NCI-H128 (cell line): ENCODE data around the gene UTP20.
A peak's percentile ranks its signal among the peaks of the same experiment; 100 is the strongest.
"Not testable (repeated sequence)": the region's sequence is repeated elsewhere in the genome, so short reads cannot be mapped to it uniquely, and the experiment has no call there.

Experiments used
- DNase-seq: peaks from one replicate; lab custom pipeline; 2025; ENCODE audit not compliant: unreplicated experiment; lab: John Stamatoyannopoulos, UW

UTP20 gene

DNA sequence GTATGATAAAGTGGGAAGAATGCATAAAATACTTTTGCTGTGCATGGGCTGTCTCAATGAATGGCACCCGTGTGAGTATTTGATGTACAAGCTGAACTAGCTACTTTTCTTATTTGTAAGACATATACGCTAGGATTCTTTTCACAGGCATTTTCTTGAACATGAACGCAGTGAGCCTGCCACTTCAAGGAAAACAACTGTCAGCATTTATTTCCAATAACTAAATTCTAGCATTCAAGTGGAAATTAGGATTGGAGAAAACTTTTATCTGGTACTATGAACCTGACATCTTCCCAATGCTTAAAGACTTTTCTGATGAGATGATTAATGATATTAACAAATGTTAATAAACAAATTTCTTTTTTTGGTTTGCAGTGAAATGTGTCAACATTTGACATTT lies 45.7 kb downstream of the UTP20 start:
- no peak for DNase-seq

- no peak for DNase-seq
Measured at GRCh38 chr12:101327051-101327450, 47.1 kb downstream of the UTP20 start.

DNA sequence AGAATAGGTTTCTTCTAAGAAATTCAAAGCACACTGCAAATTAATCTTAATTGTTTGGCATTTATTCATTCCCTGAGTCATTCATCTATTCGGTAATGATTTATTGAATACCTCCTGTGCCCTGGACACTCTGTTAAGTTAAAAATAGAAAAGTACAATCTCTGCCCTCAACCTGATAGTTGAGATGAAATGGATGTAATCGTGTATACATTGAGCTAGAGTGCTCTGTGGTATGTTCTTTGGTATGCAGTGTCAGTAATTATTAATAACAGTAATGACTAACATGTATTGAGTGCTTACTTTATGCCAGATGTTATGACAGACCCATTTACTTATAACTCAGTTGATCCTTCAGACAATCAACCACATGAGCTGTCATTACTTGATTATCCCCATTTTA lies 47.6 kb downstream of the UTP20 start:
- no peak for DNase-seq

- DNase-seq: no peak
Measured at GRCh38 chr12:101328917-101329316, 49.0 kb downstream of the UTP20 start.

DNA sequence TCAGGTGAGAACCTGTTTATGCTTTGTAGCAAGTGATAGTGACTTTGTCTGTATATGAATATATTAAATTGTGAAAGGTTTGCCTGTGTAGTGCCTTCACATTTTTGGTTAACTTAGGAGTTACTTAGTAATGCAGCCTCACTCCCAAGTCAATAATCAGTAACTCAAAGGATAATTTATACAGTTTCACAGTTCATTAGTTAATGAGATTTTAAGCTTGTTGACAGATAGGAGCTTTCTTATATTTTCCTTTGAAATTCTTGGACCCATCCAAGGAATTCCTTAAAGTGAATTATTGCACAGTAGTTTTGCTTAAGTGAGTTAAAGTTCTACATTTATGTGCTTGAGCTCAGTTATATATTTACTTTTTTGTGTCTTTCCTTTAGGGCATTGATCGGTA lies 50.7 kb downstream of the UTP20 start:
- DNase-seq: no peak

DNA sequence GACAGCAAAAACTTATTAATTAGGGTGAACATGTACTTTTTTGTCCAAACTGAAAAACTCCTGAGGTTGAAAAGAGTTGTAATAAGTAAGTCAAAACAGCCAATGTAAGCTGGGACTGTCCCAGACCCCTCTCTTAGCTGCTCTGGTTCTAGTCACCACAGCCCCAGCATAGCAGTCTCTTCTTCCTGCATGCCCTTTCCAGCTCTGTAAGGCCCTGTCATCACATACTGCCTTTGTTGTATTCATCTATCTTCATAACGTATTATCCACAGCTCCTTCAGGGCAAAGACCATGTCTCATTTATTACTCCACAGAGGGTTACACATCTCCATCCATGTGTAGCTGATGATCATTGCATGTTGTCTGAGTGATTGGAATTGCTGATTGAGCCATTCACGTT lies 56.5 kb downstream of the UTP20 start:
- DNase-seq: no peak

DNA sequence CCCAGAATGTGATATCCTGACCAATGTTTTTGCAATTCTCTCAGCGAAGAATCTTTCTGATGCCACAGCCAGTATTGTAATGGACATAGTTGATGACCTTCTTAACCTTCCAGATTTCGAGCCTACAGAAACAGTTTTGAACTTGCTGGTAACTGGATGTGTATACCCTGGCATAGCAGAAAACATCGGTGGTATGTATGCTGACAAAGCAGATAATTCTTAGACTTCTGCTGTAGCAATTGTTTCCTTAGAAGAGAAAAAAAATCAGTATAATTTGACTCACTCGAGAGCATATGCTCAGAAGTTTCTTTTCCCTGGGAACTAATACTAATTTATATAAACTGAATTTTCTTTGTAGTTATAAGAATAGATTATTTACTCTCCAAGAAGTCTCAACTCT lies 58.2 kb downstream of the UTP20 start:
- no peak for DNase-seq

DNA sequence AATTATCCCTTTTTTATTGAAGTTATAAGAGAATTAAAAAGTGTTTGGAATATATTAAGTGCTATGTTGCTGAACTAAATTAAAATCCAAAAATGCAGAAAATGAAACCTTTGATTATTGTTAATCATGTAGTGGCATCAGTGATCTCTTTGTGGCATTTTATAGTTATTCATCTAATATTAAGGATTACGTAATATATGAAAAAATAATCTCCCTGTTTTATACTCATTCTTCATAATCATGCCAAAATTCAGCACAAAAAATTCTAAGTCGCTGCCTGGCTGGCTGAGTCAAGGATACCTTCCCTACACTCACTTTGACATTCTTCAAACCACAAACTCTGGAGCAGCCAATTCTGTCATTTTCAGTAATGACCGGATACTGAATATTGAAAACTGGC lies 64.0 kb downstream of the UTP20 start:
- no peak for DNase-seq

DNA sequence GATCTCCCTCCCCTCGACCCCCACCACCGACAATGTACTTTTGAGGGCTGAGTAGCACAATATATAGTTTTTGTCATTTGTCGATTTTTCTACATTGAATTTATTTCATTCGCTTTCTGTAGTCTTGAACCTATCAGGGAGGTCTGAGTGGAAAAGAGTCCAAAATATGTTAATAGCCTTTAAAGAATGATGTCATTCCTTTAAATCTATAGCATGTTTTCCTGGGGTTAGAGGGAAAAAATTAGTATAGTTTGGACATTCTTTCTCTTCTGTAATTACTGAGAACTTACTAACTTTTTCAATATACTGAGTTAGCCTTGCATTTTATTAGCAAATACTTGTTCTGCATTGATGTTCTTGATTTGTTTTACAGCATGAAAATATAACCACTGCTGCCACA lies 71.8 kb downstream of the UTP20 start:
- DNase-seq: no peak

- no peak for DNase-seq
Measured at GRCh38 chr12:101356794-101357193, 76.9 kb downstream of the UTP20 start.

DNA sequence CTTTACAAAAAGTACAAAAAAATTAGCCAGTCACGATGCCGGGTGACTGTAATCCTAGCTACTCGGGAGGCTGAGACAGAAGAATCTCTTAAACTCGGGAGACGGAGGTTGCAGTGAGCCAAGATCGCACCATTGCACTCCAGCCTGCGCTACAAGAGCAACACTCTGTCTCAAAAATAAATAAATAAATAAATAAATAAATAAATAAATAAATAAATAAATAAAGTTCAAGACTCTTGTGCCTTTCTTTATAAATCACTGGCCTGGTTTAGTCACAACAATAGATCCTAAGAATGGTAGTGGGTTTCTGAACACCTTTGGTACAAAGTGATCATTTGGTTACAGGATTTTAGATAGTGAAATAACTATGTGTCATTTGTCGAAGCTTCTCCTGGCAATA lies 81.5 kb downstream of the UTP20 start:
- no peak for DNase-seq

GRCh38 chr12:101368016-101368415 lies 88.1 kb downstream of the UTP20 start:
- no peak for DNase-seq

DNA sequence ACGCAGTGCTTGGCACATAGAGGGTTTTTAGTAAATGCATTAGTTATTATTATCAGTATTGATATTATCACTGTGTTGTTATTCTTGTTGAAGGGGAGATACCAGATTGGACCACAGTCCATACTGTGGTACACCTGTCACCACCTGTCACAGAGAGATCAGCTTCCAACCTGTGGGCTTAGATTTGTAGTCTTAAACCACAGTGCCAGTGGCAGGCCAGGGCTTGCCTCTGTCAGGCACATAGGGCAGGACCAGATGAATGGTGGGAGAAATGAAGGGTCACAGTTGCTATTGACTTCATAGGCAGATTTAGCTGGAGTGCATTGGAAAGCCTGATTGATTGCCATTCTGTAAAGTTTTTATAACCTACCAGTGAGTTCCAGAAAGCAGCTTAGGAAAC lies 92.5 kb downstream of the UTP20 start:
- no peak for DNase-seq

GRCh38 chr12:101375573-101375972 lies 95.7 kb downstream of the UTP20 start:
- DNase-seq: no peak

- DNase-seq: no peak
Measured at GRCh38 chr12:101379149-101379548, 99.2 kb downstream of the UTP20 start.

- not testable (repeated sequence) for DNase-seq
Measured at GRCh38 chr12:101391181-101391580, 111.3 kb downstream of the UTP20 start.

DNA sequence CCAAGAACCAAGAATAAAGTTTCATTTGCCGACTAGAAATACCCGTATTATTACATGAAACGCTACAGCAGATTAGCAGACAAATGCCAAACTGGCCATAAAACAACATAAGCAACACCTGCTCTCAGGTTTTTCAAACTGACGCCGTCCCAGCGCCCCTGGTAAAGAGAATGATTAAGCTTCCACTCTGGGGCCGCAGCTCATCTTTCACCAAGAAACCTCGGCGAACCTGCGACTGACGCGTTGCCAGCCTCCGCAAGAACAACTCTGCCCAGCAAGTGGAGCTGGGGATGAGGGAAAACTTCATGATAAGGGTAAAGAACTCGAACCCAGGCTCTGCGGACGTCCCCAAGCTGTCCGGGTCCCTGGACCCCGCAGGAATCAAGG lies 127.1 kb downstream of the UTP20 start:
- no peak for DNase-seq

GRCh38 chr12:101407436-101408345 lies 127.8 kb downstream of the UTP20 start, which contains the start of gene ARL1:
ARL1 (minus strand) TSS chr12:101407772; CDS start chr12:101407645, 127 bp downstream.
- DNase-seq: peak; percentile 72

DNA sequence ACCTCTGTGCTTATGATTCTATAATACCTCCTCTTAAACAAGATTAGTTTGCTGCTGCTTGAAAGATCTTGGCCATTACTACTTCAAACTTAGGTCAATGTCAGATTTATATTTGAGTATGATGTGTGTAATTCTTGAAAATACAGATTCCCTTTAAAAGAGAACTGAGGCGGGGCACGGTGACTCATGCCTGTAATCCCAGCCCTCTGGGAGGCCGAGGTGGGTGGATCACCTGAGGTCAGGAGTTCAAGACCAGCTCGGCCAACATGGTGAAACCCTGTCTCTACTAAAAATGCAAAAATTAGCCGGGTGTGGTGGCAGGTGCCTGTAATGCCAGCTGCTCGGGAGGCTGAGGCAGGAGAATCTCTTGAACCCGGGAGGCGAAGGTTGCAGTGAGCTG lies 130.3 kb downstream of the UTP20 start:
- DNase-seq: not testable (repeated sequence)

GRCh38 chr12:101414533-101415119 lies 134.7 kb downstream of the UTP20 start:
- peak; percentile 52 for DNase-seq

DNA sequence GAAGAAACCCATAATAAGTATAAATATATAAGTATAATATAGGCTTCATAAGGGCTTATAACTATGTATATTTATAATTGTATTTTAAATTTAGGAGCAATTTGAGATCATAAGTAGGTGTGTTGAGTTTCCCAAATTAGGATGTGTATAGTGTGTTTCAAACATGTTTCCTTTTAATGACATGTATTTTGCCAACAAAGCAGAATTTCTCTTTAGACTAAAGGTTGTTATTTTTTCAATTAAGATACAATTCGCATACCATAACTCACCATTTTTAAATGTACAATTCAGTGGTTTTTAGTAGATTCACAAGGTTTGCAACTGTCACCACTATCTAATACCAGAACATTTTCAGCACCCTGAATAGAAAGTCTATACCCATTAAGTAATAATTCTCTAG lies 135.3 kb downstream of the UTP20 start:
- no peak for DNase-seq

DNA sequence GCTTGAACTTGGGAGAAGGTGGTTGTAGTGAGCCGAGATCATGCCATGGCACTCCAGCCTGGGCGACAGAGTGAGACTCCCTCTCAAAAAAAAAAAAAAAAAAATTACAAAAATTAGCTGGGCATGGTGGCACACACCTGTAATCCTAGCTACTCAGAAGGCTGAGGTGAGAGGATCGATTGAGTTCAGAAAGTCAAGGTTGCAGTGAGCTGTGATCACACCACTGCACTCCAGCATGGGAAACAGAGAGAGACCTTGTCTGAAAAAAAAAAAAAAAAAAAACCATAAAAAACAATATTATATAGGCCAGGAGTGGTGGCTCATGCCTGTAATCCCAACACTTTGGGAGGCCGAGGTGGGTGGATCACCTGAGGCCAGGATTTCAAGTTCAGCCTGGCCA lies 142.2 kb downstream of the UTP20 start:
- DNase-seq: not testable (repeated sequence)

DNA sequence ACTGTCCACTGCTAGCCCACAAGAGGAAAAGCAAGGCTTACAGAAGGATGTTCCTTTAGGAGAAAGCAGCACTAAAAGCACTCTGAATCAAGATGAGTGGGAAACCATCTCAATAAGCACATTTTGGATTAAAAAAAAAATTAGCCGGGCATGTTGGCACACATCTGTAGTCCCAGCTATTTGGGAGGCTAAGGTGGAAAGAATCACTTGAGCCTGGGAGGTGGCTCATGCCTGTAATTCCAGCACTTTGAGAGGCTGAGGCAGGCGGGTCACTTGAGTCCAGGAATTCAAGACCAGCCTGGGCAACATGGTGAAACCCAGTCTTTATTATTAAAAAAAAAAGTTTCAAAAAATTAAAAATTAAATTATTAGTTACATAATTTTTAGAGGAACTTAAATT lies 144.7 kb downstream of the UTP20 start:
- DNase-seq: no peak
